ENCODE measurements around the gene NFATC2IP.

DNA sequence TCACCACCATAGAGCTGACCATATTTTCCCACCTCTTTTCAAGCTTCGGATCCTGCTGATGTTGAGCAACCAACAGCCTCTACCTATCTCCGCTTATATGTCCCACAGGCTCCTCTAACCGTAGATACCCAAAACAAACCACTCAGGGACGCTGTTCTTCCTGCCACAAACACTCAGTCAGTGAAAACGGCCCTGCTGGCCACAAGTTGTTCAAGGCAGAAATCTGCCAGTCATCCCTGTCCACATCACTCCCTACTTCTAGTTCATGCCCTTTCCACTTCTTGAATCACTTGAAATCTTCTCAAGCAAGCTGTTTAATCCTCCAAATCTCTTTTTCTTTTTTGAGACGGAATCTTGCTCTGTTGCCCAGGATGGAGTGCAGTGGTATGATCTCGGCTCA lies 33.6 kb upstream of the NFATC2IP start:
- TF ChIP-seq, protein P1, sequence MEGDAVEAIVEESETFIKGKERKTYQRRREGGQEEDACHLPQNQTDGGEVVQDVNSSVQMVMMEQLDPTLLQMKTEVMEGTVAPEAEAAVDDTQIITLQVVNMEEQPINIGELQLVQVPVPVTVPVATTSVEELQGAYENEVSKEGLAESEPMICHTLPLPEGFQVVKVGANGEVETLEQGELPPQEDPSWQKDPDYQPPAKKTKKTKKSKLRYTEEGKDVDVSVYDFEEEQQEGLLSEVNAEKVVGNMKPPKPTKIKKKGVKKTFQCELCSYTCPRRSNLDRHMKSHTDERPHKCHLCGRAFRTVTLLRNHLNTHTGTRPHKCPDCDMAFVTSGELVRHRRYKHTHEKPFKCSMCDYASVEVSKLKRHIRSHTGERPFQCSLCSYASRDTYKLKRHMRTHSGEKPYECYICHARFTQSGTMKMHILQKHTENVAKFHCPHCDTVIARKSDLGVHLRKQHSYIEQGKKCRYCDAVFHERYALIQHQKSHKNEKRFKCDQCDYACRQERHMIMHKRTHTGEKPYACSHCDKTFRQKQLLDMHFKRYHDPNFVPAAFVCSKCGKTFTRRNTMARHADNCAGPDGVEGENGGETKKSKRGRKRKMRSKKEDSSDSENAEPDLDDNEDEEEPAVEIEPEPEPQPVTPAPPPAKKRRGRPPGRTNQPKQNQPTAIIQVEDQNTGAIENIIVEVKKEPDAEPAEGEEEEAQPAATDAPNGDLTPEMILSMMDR (IDR thresholded peaks at IDR 0.05), result no peak
- no peak for TF ChIP-seq POLR2A (IDR thresholded peaks at IDR 0.05)

All from uterus (tissue), 2 donors.